Stimulated activated CD8-positive, alpha-beta memory T cell treated with anti-CD3 and anti-CD28 coated beads, Interleukin-4, amount 100 ng/mL, for 48 hours (primary cell): ENCODE data around the gene HOXD10.

Experiments
- DNase-seq: peaks from one replicate; pipeline ENCODE4 v3.0.0-alpha.2; 2020

Gene HOXD10

GRCh38 chr2:176137252-176137580, 20.6 kb downstream of the HOXD10 start:
- no peak for DNase-seq

GRCh38 chr2:176137906-176138305, 21.3 kb downstream of the HOXD10 start:
- DNase-seq = no peak

GRCh38 chr2:176138526-176138922, 21.9 kb downstream of the HOXD10 start:
- no peak for DNase-seq

- no peak for DNase-seq
Measured at GRCh38 chr2:176138923-176139660, 22.5 kb downstream of the HOXD10 start.

- DNase-seq = no peak
Measured at GRCh38 chr2:176139661-176140512, 23.3 kb downstream of the HOXD10 start.

GRCh38 chr2:176140513-176141317, 24.1 kb downstream of the HOXD10 start:
- peak; percentile 82 for DNase-seq

GRCh38 chr2:176142281-176142680, 25.7 kb downstream of the HOXD10 start:
- no peak for DNase-seq

GRCh38 chr2:176145085-176145969, 28.7 kb downstream of the HOXD10 start:
- DNase-seq = no peak

GRCh38 chr2:176146101-176146500, 29.5 kb downstream of the HOXD10 start:
- no peak for DNase-seq

- no peak for DNase-seq
Measured at GRCh38 chr2:176146645-176147044, 30.1 kb downstream of the HOXD10 start.

GRCh38 chr2:176147210-176147799, 30.7 kb downstream of the HOXD10 start:
- DNase-seq = no peak

GRCh38 chr2:176147800-176148496, 31.4 kb downstream of the HOXD10 start:
- DNase-seq = no peak

GRCh38 chr2:176148751-176149421, 32.3 kb downstream of the HOXD10 start:
- no peak for DNase-seq

- no peak for DNase-seq
Measured at GRCh38 chr2:176149481-176149938, 32.9 kb downstream of the HOXD10 start.

- no peak for DNase-seq
Measured at GRCh38 chr2:176149939-176150583, 33.5 kb downstream of the HOXD10 start.

- no peak for DNase-seq
Measured at GRCh38 chr2:176150584-176151441, 34.2 kb downstream of the HOXD10 start.

- no peak for DNase-seq
Measured at GRCh38 chr2:176151442-176152287, 35.1 kb downstream of the HOXD10 start, which contains the start of gene HOXD4. TSS of gene HOXD4 (plus strand) at chr2:176151550. CDS start at chr2:176151634, 84 bp downstream.
